ENCODE data around the gene ADPRS.

The ADPRS gene

GRCh38 chr1:36088577-36089392 lies at the start of gene ADPRS:
Gene ADPRS, plus strand, starts transcription at chr1:36088892. Its CDS starts 13 bp downstream, at chr1:36088905.
- DNase-seq = peak; percentile 79

DNA sequence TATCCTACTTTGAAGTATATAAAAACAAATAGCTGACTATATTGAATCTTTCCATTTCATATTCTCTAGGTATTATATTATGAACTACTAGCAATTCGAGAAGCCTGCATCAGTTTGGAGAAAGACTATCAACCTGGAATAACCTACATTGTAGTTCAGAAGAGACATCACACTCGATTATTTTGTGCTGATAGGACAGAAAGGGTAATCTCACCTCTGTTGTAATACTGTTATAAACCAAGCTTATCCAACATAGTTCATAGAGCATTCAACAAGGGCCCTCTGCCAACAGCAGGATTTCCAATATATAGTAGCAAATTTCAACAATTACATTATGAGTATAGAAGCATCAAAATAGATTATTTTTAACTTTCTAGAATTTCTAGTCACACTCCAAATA lies 48.5 kb upstream of the ADPRS start:
- no peak for DNase-seq

DNA sequence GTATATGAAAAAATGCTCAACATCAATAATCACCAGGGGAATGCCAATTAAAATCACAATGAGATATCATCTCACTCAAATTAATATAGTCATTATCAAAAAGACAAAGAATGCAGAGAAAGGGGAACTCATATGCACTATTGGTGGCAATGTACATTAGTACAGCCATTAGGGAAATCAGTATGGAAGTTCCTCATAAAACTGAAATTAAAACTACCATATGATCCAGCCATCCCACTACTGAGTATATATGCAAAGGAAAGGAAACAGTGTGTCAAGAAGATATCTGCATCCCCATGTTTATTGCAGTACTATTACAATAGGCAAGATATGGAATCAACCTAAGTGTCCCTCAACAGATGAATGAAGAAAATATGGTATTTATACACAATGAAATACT lies 36.9 kb upstream of the ADPRS start:
- DNase-seq = no peak

DNA sequence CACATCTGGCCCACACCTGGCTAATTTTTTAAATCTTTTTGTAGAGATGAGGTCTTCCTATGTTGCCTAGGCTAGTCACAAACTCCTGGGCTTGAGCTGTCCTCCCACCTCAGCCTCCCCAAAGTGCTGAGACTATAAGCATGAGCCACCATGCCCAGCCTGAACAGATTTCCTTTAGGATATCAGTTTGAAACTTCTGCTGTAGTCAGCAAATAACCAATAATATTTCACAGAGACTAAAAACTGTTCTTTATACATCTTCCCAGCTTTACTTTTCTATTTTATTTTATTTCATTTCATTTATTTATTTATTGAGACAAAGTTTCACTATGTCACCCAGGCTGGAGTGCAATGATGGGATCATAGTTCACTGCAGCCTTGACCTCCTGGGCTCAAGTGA lies 34.7 kb upstream of the ADPRS start:
- no peak for DNase-seq

DNA sequence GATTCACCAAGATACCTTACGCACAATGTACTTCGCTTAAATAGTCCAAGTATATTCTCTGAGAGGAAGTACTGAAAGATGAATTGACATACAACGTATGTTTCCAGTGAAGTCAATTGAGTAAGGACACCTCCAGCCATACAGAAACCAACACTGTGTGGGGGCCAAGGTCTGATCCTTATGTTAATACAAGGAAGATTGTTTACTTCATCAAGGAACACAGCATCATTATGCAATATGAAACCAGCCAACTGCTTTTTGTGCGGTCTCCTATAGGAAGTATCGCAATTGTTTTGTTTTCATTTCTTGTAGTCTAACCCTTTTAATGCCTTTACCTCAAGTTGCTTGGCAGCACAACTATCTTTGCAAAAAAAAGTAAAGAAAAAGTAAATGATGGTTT lies 33.0 kb upstream of the ADPRS start:
- DNase-seq = no peak

DNA sequence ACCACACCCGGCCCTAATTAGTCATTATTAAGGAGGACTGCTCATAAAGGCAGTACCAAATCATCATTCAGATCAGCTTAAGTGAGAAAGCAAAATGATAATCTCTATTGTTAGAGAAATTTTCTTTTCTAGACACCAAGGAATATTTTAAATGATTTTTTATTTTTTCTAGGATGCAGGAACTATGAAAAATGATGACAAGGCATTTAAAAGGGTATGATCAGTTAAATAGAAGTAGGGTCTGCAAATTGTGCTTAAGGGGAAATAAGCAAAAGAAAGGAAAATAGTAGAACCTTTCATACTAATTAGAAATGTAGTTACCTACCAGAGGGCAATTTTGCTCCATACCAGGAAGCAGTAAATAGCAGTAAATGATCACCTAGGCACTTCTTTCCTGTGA lies 26.4 kb upstream of the ADPRS start:
- DNase-seq = no peak

DNA sequence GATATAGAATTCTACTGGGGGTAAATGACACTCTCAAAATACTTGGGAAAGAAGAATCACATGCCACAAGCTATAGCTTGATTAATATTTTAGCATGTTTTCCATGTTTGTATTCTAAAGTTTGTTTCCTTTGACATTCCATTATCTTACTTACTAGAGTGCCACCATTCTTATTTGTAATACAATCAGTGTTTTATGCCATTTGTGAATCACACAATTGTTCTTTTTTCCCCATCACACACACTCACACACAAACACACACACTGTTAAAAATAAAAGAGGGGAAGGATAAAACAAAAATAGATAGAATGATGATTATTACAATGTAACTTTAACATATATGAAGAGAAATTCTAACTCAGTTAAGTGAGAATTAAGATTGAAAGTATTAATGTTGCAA lies 20.8 kb upstream of the ADPRS start:
- no peak for DNase-seq

DNA sequence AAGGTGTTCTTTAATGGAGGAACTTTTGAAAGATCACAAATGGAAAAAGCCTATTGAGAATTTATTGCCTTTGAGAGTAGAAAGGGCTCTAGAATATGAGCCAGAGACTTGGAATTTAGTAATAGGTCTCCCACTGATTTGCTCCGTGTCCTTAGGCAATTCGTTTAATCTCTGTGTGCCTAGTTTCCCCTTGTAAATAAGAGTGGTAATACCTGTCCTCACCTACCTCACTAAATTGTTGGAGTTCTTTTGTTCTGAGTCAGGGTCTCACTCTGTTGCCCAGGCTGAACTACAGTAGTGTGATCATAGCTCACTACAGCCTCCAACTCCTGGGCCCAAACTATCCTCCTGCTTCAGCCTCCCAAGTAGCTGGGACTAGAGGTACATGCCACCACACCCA lies 19.8 kb upstream of the ADPRS start:
- no peak for DNase-seq

DNA sequence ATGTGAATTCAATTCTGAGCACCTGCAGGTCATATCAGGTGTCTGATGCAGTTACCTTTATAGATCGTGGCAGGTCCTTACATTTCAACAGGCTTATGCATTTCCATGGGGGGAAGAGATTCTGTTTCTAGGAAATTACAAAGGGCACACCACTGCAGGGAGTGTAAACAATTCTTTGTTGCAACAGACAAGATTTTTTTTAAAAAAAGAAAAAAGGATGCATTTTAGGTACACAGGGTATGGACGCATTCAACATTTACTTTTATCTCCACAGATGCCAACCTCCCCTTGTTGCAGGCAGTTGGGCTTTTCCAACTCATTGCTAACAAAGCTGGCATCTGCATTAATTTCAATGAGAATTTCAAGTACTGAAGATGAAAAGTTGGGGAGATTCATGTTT lies 18.3 kb upstream of the ADPRS start:
- peak; percentile 41 for DNase-seq

GRCh38 chr1:36076979-36077573 lies 11.6 kb upstream of the ADPRS start:
- no peak for DNase-seq

DNA sequence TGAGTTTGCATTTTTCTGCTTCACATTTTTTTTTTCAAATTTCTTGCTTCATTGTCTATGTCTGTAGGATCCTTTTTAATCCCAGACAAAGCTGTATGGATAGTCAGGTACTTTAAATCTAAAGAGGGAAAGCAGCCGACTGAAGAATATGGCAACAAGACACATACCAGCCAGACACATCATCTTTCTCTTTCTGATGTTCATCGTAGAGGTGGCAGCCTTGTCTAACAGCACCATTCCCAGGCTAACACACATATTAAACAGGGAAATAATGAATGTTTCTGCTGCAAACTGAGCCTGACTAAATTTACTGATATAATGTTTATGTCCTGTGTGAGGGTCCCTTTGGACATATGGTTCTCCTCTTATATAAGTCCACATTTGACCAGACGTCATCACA lies 8.5 kb upstream of the ADPRS start:
- DNase-seq = no peak

DNA sequence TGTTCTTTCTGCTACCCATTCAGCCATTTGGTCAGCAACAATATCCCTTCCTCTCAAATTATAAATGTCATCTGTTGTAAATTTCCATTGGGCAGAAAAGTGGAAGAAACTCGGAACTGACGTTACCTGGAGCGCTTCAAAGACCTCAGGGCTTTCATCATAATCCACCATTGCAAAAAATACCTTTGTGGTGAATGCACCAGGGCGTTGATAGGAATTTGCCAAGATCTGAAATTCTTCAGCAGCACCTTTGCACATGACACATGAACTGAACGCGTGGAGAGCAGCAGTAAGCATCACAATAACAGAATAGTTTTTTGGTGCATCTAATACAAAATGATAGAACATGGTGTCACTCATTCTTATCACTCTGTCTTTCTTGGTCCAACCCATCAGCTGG lies 7.9 kb upstream of the ADPRS start:
- no peak for DNase-seq

DNA sequence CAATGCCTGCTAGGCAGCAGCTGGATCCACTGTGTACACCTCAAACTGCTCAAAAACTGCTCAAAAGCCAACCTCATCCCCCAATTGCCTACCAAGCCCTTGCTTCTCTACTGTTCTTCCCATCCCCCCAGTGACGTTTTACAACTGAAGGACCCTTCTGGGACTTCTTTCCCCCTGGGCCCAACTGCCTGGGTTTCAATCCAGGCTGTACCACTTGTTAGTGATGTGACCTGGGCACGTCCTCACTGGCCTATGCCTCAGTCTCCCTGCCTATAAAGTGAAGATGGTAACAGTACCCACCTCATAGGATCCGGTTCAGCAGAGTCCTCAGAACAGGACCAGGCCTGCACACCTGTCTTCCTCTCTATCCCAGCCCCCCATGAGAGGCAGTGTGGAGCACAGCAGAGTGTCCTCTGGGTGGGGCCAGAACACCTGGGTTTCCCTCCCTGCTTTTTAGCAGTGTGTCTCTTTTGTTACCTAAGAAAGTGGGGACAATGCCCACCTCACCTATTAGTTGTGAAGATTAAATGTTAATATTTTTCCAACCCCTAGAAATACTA lies 6.7 kb upstream of the ADPRS start:
- no peak for DNase-seq

DNA sequence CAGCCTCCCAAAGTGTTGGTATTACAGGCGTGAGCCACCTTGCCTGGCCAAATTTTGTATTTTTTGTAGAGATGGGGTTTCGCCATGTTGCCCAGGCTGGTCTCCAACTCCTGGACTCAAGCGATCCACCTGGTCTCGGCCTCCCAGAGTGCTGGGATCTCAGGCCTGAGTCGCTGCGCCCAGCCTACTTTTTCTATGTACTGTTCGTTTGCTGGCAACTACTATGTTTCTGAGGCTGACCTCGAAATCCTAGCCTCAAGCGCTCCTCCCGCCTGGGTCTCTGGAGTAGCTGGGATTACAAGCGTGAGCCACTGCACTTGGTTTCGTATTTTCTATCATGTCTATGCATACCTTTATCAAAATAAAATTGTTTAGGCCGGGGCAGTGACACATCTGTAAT lies 5.5 kb upstream of the ADPRS start:
- no peak for DNase-seq

- peak; percentile 28 for DNase-seq
Observed at GRCh38 chr1:36083635-36084496, 4.8 kb upstream of the ADPRS start, which contains the start of gene TEKT2. Gene TEKT2, plus strand, starts transcription at chr1:36084094. Its CDS starts 828 bp downstream, at chr1:36084922.

GRCh38 chr1:36084497-36085115 lies 4.1 kb upstream of the ADPRS start:
- DNase-seq = no peak

GRCh38 chr1:36085126-36085525 lies 3.6 kb upstream of the ADPRS start:
- DNase-seq = no peak

DNA sequence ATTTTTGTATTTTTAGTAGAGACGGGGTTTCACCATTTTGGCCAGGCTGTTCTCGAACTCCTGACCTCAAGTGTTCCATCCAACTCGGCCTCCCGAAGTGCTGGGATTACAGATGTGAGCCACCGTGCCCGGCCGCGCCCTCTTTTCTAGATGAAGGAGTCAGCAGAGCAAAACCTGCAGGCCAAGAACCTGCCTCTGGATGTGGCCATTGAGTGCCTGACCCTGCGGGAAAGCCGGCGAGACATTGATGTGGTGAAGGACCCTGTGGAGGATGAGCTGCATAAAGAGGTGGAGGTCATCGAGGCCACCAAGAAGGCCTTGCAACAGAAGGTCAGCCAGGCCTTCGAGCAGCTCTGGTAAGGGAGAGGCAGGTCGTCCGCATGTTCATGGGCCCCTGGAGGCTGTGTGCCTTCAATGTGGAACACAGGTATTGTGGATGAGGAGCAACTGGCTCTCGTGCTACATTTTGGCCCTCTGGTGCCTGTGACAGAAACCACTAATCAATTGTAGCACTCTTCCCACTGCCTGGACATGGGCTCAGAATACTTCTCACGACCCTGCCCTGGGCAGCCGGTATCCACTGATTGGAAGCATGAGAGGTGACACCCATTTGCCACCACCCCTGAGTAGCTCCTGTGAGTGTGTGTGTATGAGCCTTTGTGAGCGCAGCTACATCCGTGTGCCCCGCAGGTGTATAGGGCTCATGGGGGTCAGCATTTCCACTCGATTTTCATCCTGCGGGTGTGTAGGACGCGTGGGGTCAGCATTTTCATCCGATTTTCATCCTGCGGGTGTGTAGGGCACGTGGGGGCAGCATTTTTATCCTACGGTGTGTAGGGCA lies 2.8 kb upstream of the ADPRS start:
- no peak for DNase-seq

- DNase-seq = no peak
Observed at GRCh38 chr1:36086529-36087232, 2.0 kb upstream of the ADPRS start.

DNA sequence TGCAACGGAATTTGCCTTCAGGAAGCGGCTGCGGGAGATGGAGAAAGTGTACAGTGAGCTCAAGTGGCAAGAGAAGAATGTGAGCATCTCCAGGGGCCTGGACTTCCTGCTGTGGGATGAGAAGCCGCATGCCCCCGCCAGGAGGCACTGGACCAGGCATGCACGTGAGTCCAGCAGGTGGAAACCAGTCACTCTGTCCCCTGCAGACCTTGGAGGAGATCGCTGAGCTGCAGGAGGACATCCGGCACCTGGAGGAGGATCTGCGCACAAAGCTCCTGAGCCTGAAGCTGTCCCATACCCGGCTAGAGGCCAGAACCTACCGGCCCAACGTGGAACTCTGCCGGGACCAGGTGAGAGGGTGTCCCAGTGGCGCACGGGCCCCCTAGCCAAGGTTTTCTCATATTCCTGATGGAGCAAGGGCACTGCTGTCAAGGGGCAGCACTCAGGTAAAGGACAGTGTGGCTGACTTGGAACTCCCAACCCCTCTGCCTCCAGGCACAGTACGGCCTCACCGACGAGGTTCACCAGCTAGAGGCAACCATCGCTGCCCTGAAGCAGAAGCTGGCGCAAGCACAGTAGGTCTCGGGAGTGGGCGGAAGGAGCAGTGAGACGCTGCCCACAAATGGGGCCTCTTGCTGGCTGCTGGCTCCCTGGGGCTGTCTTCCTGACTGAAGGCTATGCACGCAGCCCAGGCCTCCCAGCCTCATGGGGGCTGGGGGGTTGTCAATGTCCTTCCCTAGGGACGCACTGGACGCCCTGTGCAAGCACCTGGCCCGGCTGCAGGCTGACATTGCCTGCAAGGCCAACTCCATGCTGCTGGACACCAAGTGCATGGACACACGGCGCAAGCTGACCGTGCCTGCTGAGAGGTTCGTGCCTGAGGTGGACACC lies 1.2 kb upstream of the ADPRS start:
- DNase-seq = no peak
